Thyroid gland (tissue), 4 donors: ENCODE measurements around the gene LSM6.

Experiments used
- POLR2A ChIP-seq, 2 donors: fragments of 450-650 bp; IDR thresholded peaks; one replicate each; pipeline ENCODE4 v1.6.1; 2017; ENCODE audit warnings: antibody characterized with exemption in 2 of 2, mild to moderate bottlenecking in 2 of 2, moderate library complexity in 1 of 2
- TF ChIP-seq, protein P1 (sequence below), 6 experiments: fragments of 200-600 bp in 3 of 6; fragments of 450-650 bp in 3 of 6; sonication (generic) in 3 of 6; IDR thresholded peaks; one replicate each; pipeline ENCODE4 v1.5.1; 2016 to 2019; ENCODE audit warnings: antibody characterized with exemption in 6 of 6, mild to moderate bottlenecking in 2 of 6, inconsistent platforms in 1 of 6, moderate library complexity in 1 of 6

DNA sequence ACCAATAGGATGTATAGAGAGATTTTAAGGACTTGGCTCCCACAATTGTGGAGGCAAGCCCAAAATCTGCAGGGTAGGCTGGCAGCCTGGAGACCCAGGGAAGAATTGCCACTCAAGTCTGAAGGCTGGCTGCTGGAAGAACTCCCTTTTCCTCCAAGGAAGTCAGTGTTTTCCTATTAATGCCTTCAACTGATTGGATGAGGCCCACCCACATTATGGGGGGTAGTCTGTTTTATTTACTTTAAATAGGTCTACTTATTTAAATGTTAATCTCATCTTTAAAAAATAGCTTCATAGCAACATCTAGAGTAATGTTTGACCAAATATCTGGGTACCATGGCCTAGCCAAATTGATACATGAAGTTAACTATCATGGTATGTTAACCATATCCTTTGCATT, 18.7 kb downstream of the LSM6 start:
- TF ChIP-seq POLR2A (IDR thresholded peaks at IDR 0.05), result no peak
- TF ChIP-seq, protein P1, sequence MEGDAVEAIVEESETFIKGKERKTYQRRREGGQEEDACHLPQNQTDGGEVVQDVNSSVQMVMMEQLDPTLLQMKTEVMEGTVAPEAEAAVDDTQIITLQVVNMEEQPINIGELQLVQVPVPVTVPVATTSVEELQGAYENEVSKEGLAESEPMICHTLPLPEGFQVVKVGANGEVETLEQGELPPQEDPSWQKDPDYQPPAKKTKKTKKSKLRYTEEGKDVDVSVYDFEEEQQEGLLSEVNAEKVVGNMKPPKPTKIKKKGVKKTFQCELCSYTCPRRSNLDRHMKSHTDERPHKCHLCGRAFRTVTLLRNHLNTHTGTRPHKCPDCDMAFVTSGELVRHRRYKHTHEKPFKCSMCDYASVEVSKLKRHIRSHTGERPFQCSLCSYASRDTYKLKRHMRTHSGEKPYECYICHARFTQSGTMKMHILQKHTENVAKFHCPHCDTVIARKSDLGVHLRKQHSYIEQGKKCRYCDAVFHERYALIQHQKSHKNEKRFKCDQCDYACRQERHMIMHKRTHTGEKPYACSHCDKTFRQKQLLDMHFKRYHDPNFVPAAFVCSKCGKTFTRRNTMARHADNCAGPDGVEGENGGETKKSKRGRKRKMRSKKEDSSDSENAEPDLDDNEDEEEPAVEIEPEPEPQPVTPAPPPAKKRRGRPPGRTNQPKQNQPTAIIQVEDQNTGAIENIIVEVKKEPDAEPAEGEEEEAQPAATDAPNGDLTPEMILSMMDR (IDR thresholded peaks at IDR 0.05), result no peak
